OCI-LY1 (cell line): ENCODE measurements around the gene MAPK8.

Source experiments
- H2AFZ ChIP-seq: fragments of 200-600 bp; sonication (generic), shearing (Covaris generic); 2 replicates; pipeline ENCODE4 v1.6.0; 2014; ENCODE audit warnings: antibody characterized with exemption, mild to moderate bottlenecking, low read length
- H3F3A ChIP-seq: fragments of 200-600 bp; sonication (generic), shearing (Covaris generic); 2 replicates; pipeline ENCODE4 v1.6.0; 2014; ENCODE audit warnings: mild to moderate bottlenecking, antibody characterized with exemption, low read length, moderate library complexity; ENCODE audit not compliant: insufficient read depth
- H3K27ac ChIP-seq: fragments of 200-600 bp; sonication (generic); 2 replicates; pipeline ENCODE4 v1.5.1; 2014; ENCODE audit warnings: low read length, mixed run types, mild to moderate bottlenecking, low read depth; ENCODE audit not compliant: poor library complexity, severe bottlenecking
- H3K27me3 ChIP-seq: fragments of 200-600 bp; sonication (generic); 2 replicates; pipeline ENCODE4 v1.6.0; 2014; ENCODE audit warnings: antibody characterized with exemption, mild to moderate bottlenecking, low read length, moderate library complexity; ENCODE audit not compliant: insufficient read depth
- H3K36me3 ChIP-seq: fragments of 200-600 bp; sonication (generic); 2 replicates; pipeline ENCODE4 v1.6.1; 2014; ENCODE audit warnings: mild to moderate bottlenecking, antibody characterized with exemption, low read length, moderate library complexity, mixed read lengths; ENCODE audit not compliant: insufficient read depth
- H3K4me1 ChIP-seq: fragments of 200-600 bp; sonication (generic); 2 replicates; pipeline ENCODE4 v1.5.1; 2014; ENCODE audit warnings: mild to moderate bottlenecking, low read length, moderate library complexity; ENCODE audit not compliant: insufficient read depth, severe bottlenecking
- H3K4me2 ChIP-seq: fragments of 200-600 bp; sonication (generic), shearing (Covaris generic); 2 replicates; pipeline ENCODE4 v1.6.1; 2014; ENCODE audit warnings: low read length
- H3K4me3 ChIP-seq: fragments of 200-600 bp; sonication (generic); 2 replicates; pipeline ENCODE4 v1.5.1; 2014; ENCODE audit warnings: low read length, low read depth, mild to moderate bottlenecking, mixed read lengths; ENCODE audit not compliant: poor library complexity, severe bottlenecking
- H3K79me2 ChIP-seq: fragments of 200-600 bp; shearing (Covaris generic); 2 replicates; pipeline ENCODE4 v1.6.1; 2016; ENCODE audit warnings: mixed run types, low read length, mixed read lengths; ENCODE audit not compliant: insufficient read depth
- H3K9ac ChIP-seq: fragments of 200-600 bp; sonication (generic), shearing (Covaris generic); 2 replicates; pipeline ENCODE4 v1.6.1; 2014; ENCODE audit warnings: mild to moderate bottlenecking, low read length, mixed read lengths
- H3K9me2 ChIP-seq: fragments of 200-600 bp; sonication (generic), shearing (Covaris generic); 2 replicates; pipeline ENCODE4 v1.6.1; 2014; ENCODE audit warnings: low read depth, mild to moderate bottlenecking, low read length, mixed read lengths
- H3K9me3 ChIP-seq: fragments of 200-600 bp; shearing (Covaris generic); 2 replicates; pipeline ENCODE4 v1.6.1; 2014; ENCODE audit warnings: low read length, mixed read lengths
- H4K20me1 ChIP-seq: fragments of 200-600 bp; sonication (generic), shearing (Covaris generic); 2 replicates; pipeline ENCODE4 v1.6.0; 2016; ENCODE audit warnings: mild to moderate bottlenecking, low read length; ENCODE audit not compliant: insufficient read depth
- CTCF ChIP-seq: fragments of 200-600 bp; sonication (generic), shearing (Covaris generic); IDR thresholded peaks from 2 replicates; pipeline ENCODE4 v1.5.1; 2017; ENCODE audit warnings: mild to moderate bottlenecking, antibody characterized with exemption, low read length, moderate library complexity, mixed read lengths
- EZH2 ChIP-seq: fragments of 200-600 bp; sonication (generic), shearing (Covaris generic); IDR thresholded peaks from 2 replicates; pipeline ENCODE4 v1.8.0; 2017; ENCODE audit warnings: borderline replicate concordance, mixed run types, mild to moderate bottlenecking, antibody characterized with exemption, low read length, moderate library complexity, mixed read lengths

Gene MAPK8

DNA sequence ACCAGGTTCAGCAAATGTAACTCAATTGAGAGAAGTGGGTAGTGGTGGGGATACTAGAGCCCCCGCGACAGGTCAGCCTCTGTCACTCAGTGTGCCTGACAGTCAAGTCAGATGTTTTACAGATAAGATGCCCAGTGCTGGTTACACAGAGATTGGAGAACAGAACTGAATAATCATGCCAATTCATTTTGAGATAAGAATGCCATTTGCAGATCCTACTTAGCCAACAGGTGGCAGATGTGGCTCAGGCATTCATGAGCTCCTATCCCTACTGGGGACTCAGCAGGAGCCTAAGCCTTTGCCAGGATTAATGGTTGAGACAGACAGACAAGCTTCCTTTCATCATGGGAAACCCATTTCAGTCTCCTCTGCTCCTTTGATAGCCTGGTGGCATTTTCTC, 137.8 kb downstream of the MAPK8 start:
- Histone ChIP-seq H3K36me3 (no peaks in the 10 kb centered on the region), H3K27me3 (no peaks in the 10 kb centered on the region), H3K9me2 (no peaks in the 10 kb centered on the region), H2AFZ (no peak overlapping the region), H3K27ac (no peak overlapping the region), H3K9ac (no peak overlapping the region), H4K20me1 (no peaks in the 10 kb centered on the region), H3K4me2 (no peak overlapping the region), H3K4me1 (no peaks in the 10 kb centered on the region), H3F3A (no peaks in the 10 kb centered on the region), H3K79me2 (no peaks in the 10 kb centered on the region), H3K4me3 (no peak overlapping the region), H3K9me3 (no peaks in the 10 kb centered on the region)
- TF ChIP-seq EZH2 (no peak), CTCF (peak; percentile 7; the same call in 1 of the 2 replicates)

DNA sequence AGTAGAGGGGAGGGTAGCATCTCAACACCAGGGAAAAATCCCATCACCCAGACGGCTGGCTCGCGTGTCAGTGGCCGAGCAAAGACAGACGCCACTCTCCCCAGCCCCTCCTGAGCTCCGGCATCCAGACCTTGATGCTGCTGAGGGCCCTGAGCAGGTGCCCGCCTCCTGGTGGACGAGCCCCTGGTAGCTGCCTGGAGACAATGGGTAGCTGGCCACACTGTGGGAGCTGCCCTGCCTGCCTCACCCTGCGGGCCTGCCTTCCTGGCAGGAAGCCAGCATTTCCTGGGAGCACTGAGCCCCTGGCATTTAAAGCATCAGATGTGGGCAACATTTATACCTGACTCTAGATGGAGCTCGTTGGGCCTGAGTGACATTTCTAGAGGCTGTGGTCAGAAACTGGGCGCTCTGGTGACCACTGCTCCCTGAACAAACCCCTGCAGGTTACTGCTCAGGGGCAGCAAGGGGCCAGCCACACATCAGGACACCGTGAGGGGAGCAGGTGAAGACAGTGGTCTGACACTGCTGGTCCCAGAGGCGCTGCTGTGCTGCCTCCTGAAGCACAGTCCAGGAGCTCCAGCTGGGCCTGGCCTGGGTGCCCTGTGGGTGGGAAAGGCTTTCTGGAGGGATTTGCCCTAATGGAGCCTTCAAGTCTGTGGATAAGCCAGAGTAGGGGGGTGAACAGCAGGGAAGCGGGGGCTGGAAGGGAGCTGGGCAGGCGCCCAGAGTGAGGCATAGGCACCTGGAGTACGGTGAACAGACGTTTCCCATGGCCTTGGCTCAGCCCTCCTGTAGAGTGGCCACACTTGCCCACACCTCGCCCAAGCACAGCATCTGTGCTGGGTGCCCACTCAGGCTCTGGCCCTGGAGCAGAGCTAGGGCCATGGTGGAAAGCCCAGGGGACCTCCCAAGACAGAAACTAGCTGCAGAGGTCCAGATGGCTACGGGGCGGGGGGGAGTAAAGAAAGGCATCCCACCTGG, 138.7 kb downstream of the MAPK8 start:
- Histone ChIP-seq H3K9ac (no peak overlapping the region), H3K79me2 (no peaks in the 10 kb centered on the region), H3K9me3 (no peaks in the 10 kb centered on the region), H3K27me3 (no peaks in the 10 kb centered on the region), H3F3A (no peaks in the 10 kb centered on the region), H2AFZ (no peak overlapping the region), H3K4me1 (no peaks in the 10 kb centered on the region), H3K27ac (no peak overlapping the region), H3K4me3 (no peak overlapping the region), H4K20me1 (no peaks in the 10 kb centered on the region), H3K9me2 (no peaks in the 10 kb centered on the region), H3K36me3 (no peaks in the 10 kb centered on the region), H3K4me2 (no peak overlapping the region)
- TF ChIP-seq CTCF, result no peak
- no peak for TF ChIP-seq EZH2

DNA sequence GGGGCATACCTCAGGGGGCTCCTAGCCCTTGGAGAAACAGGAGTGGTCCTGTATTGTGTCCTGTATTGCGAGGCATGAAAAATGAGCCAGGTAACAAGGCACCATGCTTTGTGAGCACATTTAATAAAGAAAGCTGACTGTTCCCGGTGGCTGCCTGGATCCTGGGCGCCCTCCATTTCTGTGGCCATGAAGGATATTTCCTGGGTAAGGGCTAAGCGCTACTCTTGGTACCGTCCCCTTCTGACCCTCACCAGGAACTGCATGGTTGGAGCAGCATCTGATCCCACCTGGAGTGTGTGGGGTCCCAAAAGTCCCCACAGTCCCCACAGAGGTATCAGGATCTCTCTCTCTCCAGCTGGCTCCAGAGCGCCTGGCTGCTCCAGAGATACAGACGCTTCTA, 139.5 kb downstream of the MAPK8 start:
- no peak overlapping the region for H3K9ac ChIP-seq
- no peaks in the 10 kb centered on the region for H3K9me3 ChIP-seq
- H3K4me3 ChIP-seq, result no peak overlapping the region
- H2AFZ ChIP-seq, result no peak overlapping the region
- no peak overlapping the region for H3K4me2 ChIP-seq
- H3K27ac ChIP-seq, result no peak overlapping the region
- H3K9me2 ChIP-seq, result no peaks in the 10 kb centered on the region
- no peaks in the 10 kb centered on the region for H3K36me3 ChIP-seq
- H3K79me2 ChIP-seq, result no peaks in the 10 kb centered on the region
- H4K20me1 ChIP-seq, result no peaks in the 10 kb centered on the region
- TF ChIP-seq EZH2, result no peak
- no peak for TF ChIP-seq CTCF
- no peaks in the 10 kb centered on the region for H3K27me3 ChIP-seq
- H3K4me1 ChIP-seq, result no peaks in the 10 kb centered on the region
- no peaks in the 10 kb centered on the region for H3F3A ChIP-seq
